HG03045 (cell line): ENCODE measurements around the gene RAB11A.

Source experiments
- ATAC-seq: cut with Tn5 transposase; IDR thresholded peaks from one replicate; pipeline ENCODE4 v1.9.1; 2021; ENCODE audit warnings: mild to moderate bottlenecking, moderate library complexity; ENCODE audit not compliant: unreplicated experiment

RAB11A gene

GRCh38 chr15:65935391-65935790 lies 66.1 kb downstream of the RAB11A start:
- ATAC-seq = no peak

- no peak for ATAC-seq
Observed at GRCh38 chr15:65936282-65936681, 67.0 kb downstream of the RAB11A start.

- ATAC-seq = no peak
Observed at GRCh38 chr15:65937054-65937453, 67.8 kb downstream of the RAB11A start.

GRCh38 chr15:65937476-65937875 lies 68.2 kb downstream of the RAB11A start:
- no peak for ATAC-seq

- no peak for ATAC-seq
Observed at GRCh38 chr15:65938604-65939003, 69.3 kb downstream of the RAB11A start.

GRCh38 chr15:65939901-65940617 lies 70.8 kb downstream of the RAB11A start:
- ATAC-seq = no peak

GRCh38 chr15:65940618-65940909 lies 71.3 kb downstream of the RAB11A start:
- ATAC-seq = no peak
